Chondrocyte (in vitro differentiated cells): ENCODE data around the gene HUS1. TPM values are rescaled to one million over a fixed set of nuclear protein-coding genes. Genes with fewer than 3 reads are reported as not detected.

Experiments used
- DNase-seq: peaks from one replicate; pipeline ENCODE4 v3.0.0; 2021; ENCODE audit warnings: mixed read lengths, low spot score
- H3K27ac Mint-ChIP-seq: one replicate; pipeline ENCODE4 v1.8.0; 2021; ENCODE audit warnings: mild to moderate bottlenecking, moderate library complexity, mixed read lengths; ENCODE audit not compliant: unreplicated experiment
- H3K27me3 Mint-ChIP-seq: 2 replicates; pipeline ENCODE4 v1.8.0; 2021; ENCODE audit warnings: low read depth, mixed read lengths
- H3K36me3 Mint-ChIP-seq: 2 replicates; pipeline ENCODE4 v1.8.0; 2021; ENCODE audit warnings: low read depth, mixed read lengths
- H3K4me1 Mint-ChIP-seq: 2 replicates; pipeline ENCODE4 v1.8.0; 2021; ENCODE audit warnings: low read depth, mild to moderate bottlenecking, mixed read lengths
- H3K4me3 Mint-ChIP-seq: one replicate; pipeline ENCODE4 v1.8.0; 2021; ENCODE audit warnings: mild to moderate bottlenecking, moderate library complexity, mixed read lengths; ENCODE audit not compliant: unreplicated experiment
- H3K9me3 Mint-ChIP-seq: 2 replicates; pipeline ENCODE4 v1.8.0; 2021; ENCODE audit warnings: low read depth, mixed read lengths
- total RNA-seq: library from RNA; stranded (reverse); gene quantifications from 3 replicates; pipeline ENCODE4 v1.2.1, GENCODE V29; 2021
- TF ChIP-seq, protein P1 (sequence below): fragments of 200-600 bp; sonication (generic); IDR thresholded peaks from 2 replicates; pipeline ENCODE4 v1.5.0; 2021; ENCODE audit warnings: antibody characterized with exemption, mild to moderate bottlenecking, moderate library complexity

HUS1 gene
- total RNA-seq, 1 donor from 2014 or later = 29.0 TPM

GRCh38 chr7:47967708-47968107 lies 11.7 kb downstream of the HUS1 start:
- DNase-seq = no peak
- TF ChIP-seq, protein P1, sequence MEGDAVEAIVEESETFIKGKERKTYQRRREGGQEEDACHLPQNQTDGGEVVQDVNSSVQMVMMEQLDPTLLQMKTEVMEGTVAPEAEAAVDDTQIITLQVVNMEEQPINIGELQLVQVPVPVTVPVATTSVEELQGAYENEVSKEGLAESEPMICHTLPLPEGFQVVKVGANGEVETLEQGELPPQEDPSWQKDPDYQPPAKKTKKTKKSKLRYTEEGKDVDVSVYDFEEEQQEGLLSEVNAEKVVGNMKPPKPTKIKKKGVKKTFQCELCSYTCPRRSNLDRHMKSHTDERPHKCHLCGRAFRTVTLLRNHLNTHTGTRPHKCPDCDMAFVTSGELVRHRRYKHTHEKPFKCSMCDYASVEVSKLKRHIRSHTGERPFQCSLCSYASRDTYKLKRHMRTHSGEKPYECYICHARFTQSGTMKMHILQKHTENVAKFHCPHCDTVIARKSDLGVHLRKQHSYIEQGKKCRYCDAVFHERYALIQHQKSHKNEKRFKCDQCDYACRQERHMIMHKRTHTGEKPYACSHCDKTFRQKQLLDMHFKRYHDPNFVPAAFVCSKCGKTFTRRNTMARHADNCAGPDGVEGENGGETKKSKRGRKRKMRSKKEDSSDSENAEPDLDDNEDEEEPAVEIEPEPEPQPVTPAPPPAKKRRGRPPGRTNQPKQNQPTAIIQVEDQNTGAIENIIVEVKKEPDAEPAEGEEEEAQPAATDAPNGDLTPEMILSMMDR = no peak
- H3K9me3 Mint-ChIP-seq = no peaks in the 10 kb centered on the region
- H3K4me3 Mint-ChIP-seq = no peak overlapping the region
- H3K27ac Mint-ChIP-seq = no peak overlapping the region
- peaks cover 33% of the 10 kb centered on the region for H3K4me1 Mint-ChIP-seq
- H3K36me3 Mint-ChIP-seq = peaks cover 42% of the 10 kb centered on the region
- H3K27me3 Mint-ChIP-seq = no peaks in the 10 kb centered on the region

GRCh38 chr7:47967123-47967522 lies 12.3 kb downstream of the HUS1 start:
- TF ChIP-seq, protein P1 = no peak
- H3K4me1 Mint-ChIP-seq = peaks cover 33% of the 10 kb centered on the region
- H3K27ac Mint-ChIP-seq = no peak overlapping the region
- no peaks in the 10 kb centered on the region for H3K9me3 Mint-ChIP-seq
- no peak for DNase-seq
- H3K27me3 Mint-ChIP-seq = no peaks in the 10 kb centered on the region
- H3K36me3 Mint-ChIP-seq = peaks cover 44% of the 10 kb centered on the region
- H3K4me3 Mint-ChIP-seq = no peak overlapping the region

DNA sequence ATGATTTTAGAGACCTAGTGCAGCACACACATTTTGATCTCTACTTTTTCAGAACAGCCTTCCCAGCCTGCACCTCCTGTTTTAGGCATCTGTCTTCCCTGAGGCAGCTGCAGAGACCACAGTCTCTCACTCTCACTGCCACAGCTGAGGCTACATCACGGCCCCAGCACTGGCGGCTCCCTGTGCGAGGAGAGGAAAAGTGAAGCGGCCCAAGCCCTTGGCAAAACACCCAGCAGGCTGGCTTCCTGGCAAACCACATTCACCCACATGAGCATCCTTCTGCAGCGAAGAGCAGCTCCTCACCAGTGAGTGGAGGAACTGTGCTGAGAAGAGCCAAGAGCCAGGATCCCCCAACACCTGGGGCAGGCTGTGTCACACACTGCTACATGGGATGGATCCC lies 14.0 kb downstream of the HUS1 start:
- Mint-ChIP-seq H3K9me3 (no peaks in the 10 kb centered on the region), H3K4me3 (no peak overlapping the region), H3K36me3 (peaks cover 52% of the 10 kb centered on the region), H3K27me3 (no peaks in the 10 kb centered on the region), H3K27ac (no peak overlapping the region), H3K4me1 (peaks cover 21% of the 10 kb centered on the region)
- TF ChIP-seq, protein P1 = no peak
- DNase-seq = no peak

DNA sequence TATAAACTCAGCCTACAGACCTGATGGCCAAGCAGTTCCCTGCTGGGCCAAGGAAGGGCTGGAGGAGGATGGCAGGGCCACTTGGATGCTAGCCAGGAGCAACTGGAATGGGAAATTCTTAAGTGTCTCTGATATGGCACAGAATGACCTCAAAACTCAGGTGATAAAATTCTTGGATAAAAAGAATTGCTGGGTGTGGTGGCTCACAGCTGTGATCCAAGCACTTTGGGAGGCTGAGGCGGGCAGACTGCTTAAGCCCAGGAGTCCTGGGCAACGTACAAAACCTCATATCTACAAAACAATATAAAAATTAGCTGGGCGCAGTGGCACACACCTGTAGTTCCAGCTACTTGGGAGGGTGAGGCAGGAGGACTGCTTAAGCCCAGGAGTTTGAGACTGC lies 17.2 kb downstream of the HUS1 start:
- Mint-ChIP-seq H3K27me3 (no peaks in the 10 kb centered on the region), H3K4me1 (no peaks in the 10 kb centered on the region), H3K36me3 (peaks cover 49% of the 10 kb centered on the region), H3K27ac (no peak overlapping the region), H3K4me3 (no peak overlapping the region), H3K9me3 (no peaks in the 10 kb centered on the region)
- no peak for DNase-seq
- TF ChIP-seq, protein P1 = no peak

- peaks cover 16% of the 10 kb centered on the region for H3K36me3 Mint-ChIP-seq
- TF ChIP-seq, protein P1 = no peak
- peaks cover 19% of the 10 kb centered on the region for H3K4me1 Mint-ChIP-seq
- H3K27me3 Mint-ChIP-seq = no peaks in the 10 kb centered on the region
- H3K27ac Mint-ChIP-seq = no peak overlapping the region
- H3K9me3 Mint-ChIP-seq = no peaks in the 10 kb centered on the region
- no peak for DNase-seq
- no peak overlapping the region for H3K4me3 Mint-ChIP-seq
These were observed 22.3 kb downstream of the HUS1 start for GRCh38 chr7:47957156-47957555.
